ENCODE results near the gene SNTG2.

Gene SNTG2

GRCh38 chr2:1004398-1004797, 53.7 kb downstream of the SNTG2 start:
- no peak for DNase-seq

GRCh38 chr2:1010415-1010930, 59.8 kb downstream of the SNTG2 start:
- DNase-seq, result peak; percentile 64

GRCh38 chr2:1011006-1011405, 60.4 kb downstream of the SNTG2 start:
- no peak for DNase-seq

GRCh38 chr2:1011985-1012384, 61.3 kb downstream of the SNTG2 start:
- DNase-seq, result no peak

GRCh38 chr2:1014802-1015201, 64.2 kb downstream of the SNTG2 start:
- no peak for DNase-seq

GRCh38 chr2:1016500-1016899, 65.9 kb downstream of the SNTG2 start:
- DNase-seq, result no peak

- no peak for DNase-seq
Observed at GRCh38 chr2:1017827-1018226, 67.2 kb downstream of the SNTG2 start.

GRCh38 chr2:1020206-1020605, 69.6 kb downstream of the SNTG2 start:
- no peak for DNase-seq

- DNase-seq, result no peak
Observed at GRCh38 chr2:1022178-1022577, 71.5 kb downstream of the SNTG2 start.

- no peak for DNase-seq
Observed at GRCh38 chr2:1024981-1025380, 74.3 kb downstream of the SNTG2 start.

- DNase-seq, result no peak
Observed at GRCh38 chr2:1026141-1026540, 75.5 kb downstream of the SNTG2 start.

GRCh38 chr2:1028831-1029230, 78.2 kb downstream of the SNTG2 start:
- DNase-seq, result no peak

GRCh38 chr2:1032030-1032429, 81.4 kb downstream of the SNTG2 start:
- DNase-seq, result no peak

GRCh38 chr2:1033069-1033468, 82.4 kb downstream of the SNTG2 start:
- DNase-seq, result no peak

- no peak for DNase-seq
Observed at GRCh38 chr2:1037066-1037465, 86.4 kb downstream of the SNTG2 start.

GRCh38 chr2:1039549-1039948, 88.9 kb downstream of the SNTG2 start:
- DNase-seq, result no peak

GRCh38 chr2:1041012-1041805, 90.6 kb downstream of the SNTG2 start:
- no peak for DNase-seq

- no peak for DNase-seq
Observed at GRCh38 chr2:1045109-1045508, 94.5 kb downstream of the SNTG2 start.

- DNase-seq, result no peak
Observed at GRCh38 chr2:1046067-1046466, 95.4 kb downstream of the SNTG2 start.

GRCh38 chr2:1047485-1047884, 96.8 kb downstream of the SNTG2 start:
- DNase-seq, result no peak

- no peak for DNase-seq
Observed at GRCh38 chr2:1049691-1050090, 99.0 kb downstream of the SNTG2 start.

GRCh38 chr2:1051075-1051474, 100.4 kb downstream of the SNTG2 start:
- DNase-seq, result peak; percentile 29

- peak; percentile 24 for DNase-seq
Observed at GRCh38 chr2:1052771-1053191, 102.1 kb downstream of the SNTG2 start.

- DNase-seq, result no peak
Observed at GRCh38 chr2:1053786-1054185, 103.1 kb downstream of the SNTG2 start.

GRCh38 chr2:1054399-1054798, 103.8 kb downstream of the SNTG2 start:
- DNase-seq, result no peak
